HepG2 (cell line): ENCODE measurements around the gene ATP2C2. TPM values are rescaled to one million over a fixed set of nuclear protein-coding genes. Genes with fewer than 3 reads are reported as not detected.

Source experiments
- ATAC-seq: fragments of 200-7000 bp; cut with Tn5 transposase; 3 replicates; pipeline ENCODE4 v1.9.1; 2020; ENCODE audit warnings: mild to moderate bottlenecking, moderate library complexity
- BruUV-seq: library from RNA; stranded (reverse); fragments of 400-500 nt; replicated peaks from 2 replicates; lab custom pipeline; 2021; lab: Mats Ljungman, UMichigan
- CTCF ChIA-PET: fragments of 300-600 bp; formaldehyde crosslinking; extraction: SDS; loops from one replicate; lab custom pipeline; 2021; ENCODE audit warnings: low total read pairs, inconsistent platforms, low intra/inter-chr PET ratio; lab: Yijun Ruan, JAX
- POLR2A ChIA-PET: fragments of 350-600 bp; sonication (Branson Sonifier 250); formaldehyde crosslinking; loops from one replicate; lab custom pipeline; 2020; ENCODE audit warnings: antibody characterized with exemption, inconsistent platforms; lab: Yijun Ruan, JAX
- DNase-seq: peaks from one replicate; pipeline ENCODE4 v3.0.0-alpha.2; 2015; ENCODE audit warnings: low spot score
- FAIRE-seq: peaks from 3 replicates; lab custom pipeline; 2011; peaks lifted over from hg19 to GRCh38; lab: Jason Lieb, UNC
- H2AFZ ChIP-seq: one replicate; pipeline ENCODE4 v1.6.1; 2011; ENCODE audit warnings: low read length, inconsistent platforms
- H3K27ac ChIP-seq: fragments of 300-600 bp; 3 replicates; pipeline ENCODE4 v1.8.0; 2011; ENCODE audit warnings: mixed run types, mild to moderate bottlenecking, mixed read lengths, low read length, inconsistent platforms; ENCODE audit not compliant: insufficient read depth; ENCODE audit errors: extremely low read length
- H3K27me3 ChIP-seq, 2 experiments: fragments of 200-600 bp in 1 of 2; 2 replicates in 1 of 2; 3 replicates in 1 of 2; pipeline versions ENCODE4 v1.6.0 to v1.8.0; 2011; ENCODE audit warnings: low read length in 2 of 2, mild to moderate bottlenecking in 2 of 2, moderate library complexity in 2 of 2, inconsistent platforms in 1 of 2; ENCODE audit not compliant: insufficient read depth in 2 of 2, control insufficient read depth in 1 of 2
- H3K36me3 ChIP-seq, 2 experiments: fragments of 200-600 bp in 1 of 2; replicated peaks in 1 of 2; 2 replicates in 1 of 2; 3 replicates in 1 of 2; pipeline versions ENCODE4 v1.5.1 to v1.8.0; 2011; ENCODE audit warnings: low read length in 2 of 2, inconsistent platforms in 1 of 2; ENCODE audit not compliant: insufficient read depth in 2 of 2, control insufficient read depth in 1 of 2
- H3K4me1 ChIP-seq: 2 replicates; pipeline ENCODE4 v1.5.1; 2012; ENCODE audit warnings: low read length, inconsistent platforms; ENCODE audit not compliant: insufficient read depth
- H3K4me2 ChIP-seq: 2 replicates; pipeline ENCODE4 v1.6.0; 2011; ENCODE audit warnings: low read depth, low read length, inconsistent platforms
- H3K4me3 ChIP-seq, 3 experiments: fragments of 200-600 bp in 1 of 3; sonication (generic), shearing (Covaris generic) in 1 of 3; replicated peaks in 1 of 3; 2 replicates each; pipeline ENCODE4 v1.5.1; 2011 to 2016; ENCODE audit warnings: low read length in 3 of 3, inconsistent platforms in 2 of 3, low read depth in 2 of 3, mild to moderate bottlenecking in 2 of 3, control low read depth in 1 of 3, mixed read lengths in 1 of 3; ENCODE audit not compliant: insufficient read depth in 1 of 3
- H3K79me2 ChIP-seq: one replicate; pipeline ENCODE4 v1.6.1; 2011; ENCODE audit warnings: low read length, inconsistent platforms; ENCODE audit not compliant: insufficient read depth
- H3K9ac ChIP-seq: 2 replicates; pipeline ENCODE4 v1.6.0; 2011; ENCODE audit warnings: mild to moderate bottlenecking, low read depth, low read length, inconsistent platforms; ENCODE audit not compliant: insufficient read depth
- H3K9me3 ChIP-seq: 2 replicates; pipeline ENCODE4 v1.5.1; 2012; ENCODE audit warnings: mild to moderate bottlenecking, low read length
- H4K20me1 ChIP-seq: 2 replicates; pipeline ENCODE4 v1.6.0; 2011; ENCODE audit warnings: inconsistent platforms, mild to moderate bottlenecking, low read length, moderate library complexity; ENCODE audit not compliant: insufficient read depth
- BORCS8-MEF2B ChIP-seq: sonication (generic); formaldehyde crosslinking; IDR thresholded peaks from 2 replicates; pipeline ENCODE4 v1.8.0; 2022; ENCODE audit warnings: mild to moderate bottlenecking, missing genetic modification reagents
- GPN1 ChIP-seq: sonication (generic); formaldehyde crosslinking; IDR thresholded peaks from 2 replicates; pipeline ENCODE4 v1.5.1; 2020; ENCODE audit warnings: missing genetic modification reagents, borderline replicate concordance
- HMGA1 ChIP-seq: sonication (generic); formaldehyde crosslinking; conservative IDR thresholded peaks from 2 replicates; pipeline ENCODE4 v1.4.0; 2020; ENCODE audit warnings: missing genetic modification reagents
- KDM5B ChIP-seq: sonication (generic); formaldehyde crosslinking; IDR thresholded peaks from 2 replicates; pipeline ENCODE4 v1.4.0; 2020; ENCODE audit warnings: missing genetic modification reagents, mild to moderate bottlenecking, borderline replicate concordance
- LBX2 ChIP-seq: sonication (generic); formaldehyde crosslinking; IDR thresholded peaks from 2 replicates; pipeline ENCODE4 v1.5.0; 2020; ENCODE audit warnings: missing genetic modification reagents, mild to moderate bottlenecking, borderline replicate concordance
- NR1H2 ChIP-seq: sonication (generic); formaldehyde crosslinking; IDR thresholded peaks from 2 replicates; pipeline ENCODE4 v1.8.1; 2022; ENCODE audit warnings: low read depth, missing genetic modification reagents, borderline replicate concordance
- PHF5A ChIP-seq: IDR thresholded peaks from one replicate; pipeline ENCODE4 v1.6.1; 2018; ENCODE audit warnings: low read depth, missing genetic modification reagents; ENCODE audit not compliant: unreplicated experiment
- POLR2G ChIP-seq: fragments of 200-400 bp; formaldehyde crosslinking; IDR thresholded peaks from 2 replicates; pipeline ENCODE4 v1.6.1; 2018; ENCODE audit warnings: mild to moderate bottlenecking, low read depth, low read length, moderate library complexity
- SOX13 ChIP-seq, 3 experiments: fragments of 450-650 bp in 1 of 3; sonication (generic) in 1 of 3; formaldehyde crosslinking in 1 of 3; IDR thresholded peaks in 2 of 3; conservative IDR thresholded peaks in 1 of 3; 2 replicates each; pipeline versions ENCODE4 v1.5.0 to v1.6.1; 2016 to 2020; ENCODE audit warnings: antibody characterized with exemption in 1 of 3, mild to moderate bottlenecking in 1 of 3, missing compliant biosample characterization in 1 of 3, missing genetic modification reagents in 1 of 3, moderate library complexity in 1 of 3
- SP5 ChIP-seq: IDR thresholded peaks from 2 replicates; pipeline ENCODE4 v1.6.1; 2016; ENCODE audit warnings: low read depth, borderline replicate concordance
- SSRP1 ChIP-seq: IDR thresholded peaks from 2 replicates; pipeline ENCODE4 v1.6.1; 2016; ENCODE audit warnings: control low read depth
- SUZ12 ChIP-seq: fragments of 150-350 bp; IDR thresholded peaks from 2 replicates; pipeline ENCODE4 v1.6.1; 2014; ENCODE audit warnings: low read depth, low read length
- TIGD3 ChIP-seq: sonication (generic); formaldehyde crosslinking; IDR thresholded peaks from 2 replicates; pipeline ENCODE4 v1.5.1; 2020; ENCODE audit warnings: mild to moderate bottlenecking, missing genetic modification reagents, borderline replicate concordance
- ZFP36L1 ChIP-seq: sonication (generic); formaldehyde crosslinking; IDR thresholded peaks from 2 replicates; pipeline ENCODE4 v1.8.0; 2022; ENCODE audit warnings: mild to moderate bottlenecking, missing genetic modification reagents, moderate library complexity
- ZNF225 ChIP-seq: sonication (generic); formaldehyde crosslinking; IDR thresholded peaks from 2 replicates; pipeline ENCODE4 v1.4.0; 2020; ENCODE audit warnings: mild to moderate bottlenecking, missing genetic modification reagents
- ZNF563 ChIP-seq: sonication (generic); formaldehyde crosslinking; IDR thresholded peaks from 2 replicates; pipeline ENCODE4 v1.8.0; 2022; ENCODE audit warnings: mild to moderate bottlenecking, moderate library complexity, missing genetic modification reagents
- ZNF577 ChIP-seq: sonication (generic); formaldehyde crosslinking; IDR thresholded peaks from 2 replicates; pipeline ENCODE4 v1.4.0; 2020; ENCODE audit warnings: mild to moderate bottlenecking, low read depth, missing genetic modification reagents, borderline replicate concordance
- ZNF660 ChIP-seq: sonication (generic); formaldehyde crosslinking; IDR thresholded peaks from 2 replicates; pipeline ENCODE4 v1.5.1; 2020; ENCODE audit warnings: mild to moderate bottlenecking, low read depth, missing genetic modification reagents, borderline replicate concordance
- WGBS: methylation state at CpG from one replicate; pipeline ENCODE4 v1.1.6; 2017; ENCODE audit warnings: low lambda C conversion rate; 5-methylcytosine and 5-hydroxymethylcytosine counted together
- in situ Hi-C: cut with HindIII; loops from 2 replicates; pipeline ENCODE4 v1.10.0; 2017; ENCODE audit warnings: low pct_unique_long_range_greater_than_20kb; ENCODE audit not compliant: extremely low pct_ligation_motif_present
- intact Hi-C: fragments of 100-400 bp; cut with micrococcal nuclease; formaldehyde crosslinking; loops from one replicate; pipeline ENCODE4 v1.10.0; 2022; ENCODE audit not compliant: unreplicated experiment
- polyA plus RNA-seq, 8 experiments: library from polyadenylated mRNA; depleted of rRNA in 3 of 8; stranded (reverse) in 7 of 8; unstranded in 1 of 8; fragments of >200 nt; fragmentation: Illumina TruSeq in 4 of 8; extraction: Trizol in 4 of 8; gene quantifications; 2 replicates each; pipeline versions ENCODE4 v1.2.1 to v1.2.3, GENCODE V29; 2011 to 2016; ENCODE audit warnings: low read depth in 4 of 8, missing spikeins in 1 of 8, mixed read lengths in 1 of 8; ENCODE audit not compliant: insufficient read depth in 1 of 8
- total RNA-seq, 5 experiments: library from RNA; depleted of rRNA; stranded (reverse); fragments of >200 nt; fragmentation: Illumina TruSeq; extraction: Trizol; gene quantifications; 2 replicates each; pipeline ENCODE4 v1.2.3, GENCODE V29; 2016; ENCODE audit warnings: low read depth in 1 of 5

Gene ATP2C2
- total and polyA plus RNA-seq, 2 of the 13 experiments (the other 11 are each of a cell fraction or from before 2014, with no cell fraction given) = 0.07 TPM; not detected in 1

- no TSS peak for BruUV-seq
- no peak for FAIRE-seq
- intact Hi-C loops = no loop called here
Measured at GRCh38 chr16:84413244-84414004, 45.1 kb downstream of the ATP2C2 start.

More at GRCh38 chr16:84413244-84414004, 45.1 kb downstream of the ATP2C2 start:
- Histone ChIP-seq H3K9me3 (no peaks in the 10 kb centered on the region), H3K27me3 (peaks cover 3 to 24% of the 10 kb centered on the region in 2 experiments; a peak in 3 of 5 replicates), H3K4me2 (no peak overlapping the region), H2AFZ (no peak overlapping the region), H3K4me1 (peaks cover 36% of the 10 kb centered on the region), H3K36me3 (no peaks in the 10 kb centered on the region), H3K9ac (no peak overlapping the region), H3K79me2 (no peaks in the 10 kb centered on the region), H3K4me3 (no peak overlapping the region), H3K27ac (no peak overlapping the region), H4K20me1 (no peaks in the 10 kb centered on the region)
- CTCF ChIA-PET = no interaction called here
- in situ Hi-C loops = no loop called here
- no peak for ATAC-seq
- POLR2A ChIA-PET = no interaction called here
- 78% methylated on average over 22 of the region's 22 CpGs for WGBS
- TF ChIP-seq LBX2 (CRISPR knock-in tag) = no peak
- no peak for TF ChIP-seq PHF5A
- no peak for TF ChIP-seq BORCS8-MEF2B (CRISPR knock-in tag)
- TF ChIP-seq SOX13 (IDR thresholded peaks at IDR 0.05) = no peak
- TF ChIP-seq SOX13 (CRISPR knock-in tag; conservative IDR thresholded peaks at IDR 0.05 in 1 of 2, IDR thresholded peaks at IDR 0.05 in 1 of 2) = no peak
- TF ChIP-seq ZFP36L1 (CRISPR knock-in tag) = no peak
- no peak for TF ChIP-seq POLR2G
- no peak for TF ChIP-seq ZNF225 (CRISPR knock-in tag)
- no peak for TF ChIP-seq SSRP1 (CRISPR knock-in tag)
- TF ChIP-seq ZNF660 (CRISPR knock-in tag) = no peak
- TF ChIP-seq SP5 = no peak
- no peak for TF ChIP-seq ZNF563 (CRISPR knock-in tag)
- no peak for TF ChIP-seq TIGD3 (CRISPR knock-in tag)
- TF ChIP-seq NR1H2 (CRISPR knock-in tag) = no peak
- no peak for TF ChIP-seq SUZ12
- TF ChIP-seq ZNF577 (CRISPR knock-in tag) = no peak
- no peak for TF ChIP-seq KDM5B (CRISPR knock-in tag)
- no peak for TF ChIP-seq GPN1 (CRISPR knock-in tag)
- no peak for TF ChIP-seq HMGA1 (CRISPR knock-in tag)
- DNase-seq = no peak
